ENCODE measurements around the gene SLC13A4. TPM values are rescaled to one million over a fixed set of nuclear protein-coding genes. Genes with fewer than 3 reads are reported as not detected.

Gene SLC13A4
- total and polyA plus RNA-seq, 8 donors: 0.08 TPM; not detected in 7

- intact Hi-C loops (cut with DNase I): no loop called here
- no peak overlapping the region for H3K4me3 ChIP-seq
- H3K9me3 ChIP-seq: peaks cover 0 to under 1% (median 0%) of the 10 kb centered on the region in 4 donors
- WGBS, 2 donors: 76 to 84% methylated on average over 8 of the region's 8 CpGs
- no peaks in the 10 kb centered on the region for H3K27me3 ChIP-seq
- H3K27ac ChIP-seq: peak overlapping the region in 1 of 4 donors; percentile 50
- no peak for TF ChIP-seq CTCF (IDR thresholded peaks at IDR 0.05)
- DNase-seq (no peak), FAIRE-seq (no peak), ATAC-seq (no peak)
- peaks cover 0 to 14% (median 0%) of the 10 kb centered on the region in 3 donors for H3K4me1 ChIP-seq
- no peaks in the 10 kb centered on the region for H3K36me3 ChIP-seq
Measured at GRCh38 chr7:135772639-135773222, 44.7 kb upstream of the SLC13A4 start.

DNA sequence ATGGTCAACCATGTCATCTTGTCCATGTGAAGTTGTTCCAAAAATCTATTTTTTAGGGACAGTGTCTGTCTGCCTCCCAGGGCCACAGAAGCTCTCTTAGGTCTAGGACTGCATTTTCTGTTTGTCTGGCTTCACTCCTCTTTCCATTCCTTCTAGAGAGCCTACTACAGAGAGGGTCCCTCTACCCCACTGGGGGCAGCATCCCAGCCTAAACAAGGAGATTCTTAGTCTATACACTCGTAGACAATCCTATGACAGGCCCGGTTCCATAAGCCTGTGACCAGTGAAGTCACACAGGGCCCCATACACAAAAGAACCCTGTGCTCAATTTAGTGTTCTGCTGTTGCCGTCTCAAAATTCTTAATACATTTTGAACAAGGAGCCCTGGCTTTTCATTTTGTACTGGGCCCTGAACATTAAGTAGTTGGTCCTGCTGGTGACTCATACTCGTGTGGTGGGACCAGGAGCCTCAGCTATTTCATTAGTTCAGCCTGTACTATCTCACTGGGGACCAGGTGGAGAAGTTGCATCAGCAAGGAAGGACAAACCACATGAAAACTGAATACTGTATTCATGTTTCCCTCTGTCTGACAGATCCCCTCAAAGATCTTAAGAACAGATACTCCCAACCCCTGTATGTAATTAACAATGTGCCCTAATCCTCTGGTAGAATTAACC is 44.1 kb upstream of the SLC13A4 start:
- H3K4me3 ChIP-seq: no peak overlapping the region
- 73 to 83% methylated on average over 4 of the region's 4 CpGs for WGBS, 2 donors
- H3K9me3 ChIP-seq: no peaks in the 10 kb centered on the region
- FAIRE-seq (no peak), ATAC-seq (no peak), DNase-seq (no peak)
- no peak overlapping the region for H3K27ac ChIP-seq
- H3K4me1 ChIP-seq: peaks cover 0 to 14% (median 0%) of the 10 kb centered on the region in 3 donors
- intact Hi-C loops (cut with DNase I): no loop called here
- H3K27me3 ChIP-seq: no peaks in the 10 kb centered on the region
- no peak for TF ChIP-seq CTCF (IDR thresholded peaks at IDR 0.05)
- H3K36me3 ChIP-seq: no peaks in the 10 kb centered on the region

DNA sequence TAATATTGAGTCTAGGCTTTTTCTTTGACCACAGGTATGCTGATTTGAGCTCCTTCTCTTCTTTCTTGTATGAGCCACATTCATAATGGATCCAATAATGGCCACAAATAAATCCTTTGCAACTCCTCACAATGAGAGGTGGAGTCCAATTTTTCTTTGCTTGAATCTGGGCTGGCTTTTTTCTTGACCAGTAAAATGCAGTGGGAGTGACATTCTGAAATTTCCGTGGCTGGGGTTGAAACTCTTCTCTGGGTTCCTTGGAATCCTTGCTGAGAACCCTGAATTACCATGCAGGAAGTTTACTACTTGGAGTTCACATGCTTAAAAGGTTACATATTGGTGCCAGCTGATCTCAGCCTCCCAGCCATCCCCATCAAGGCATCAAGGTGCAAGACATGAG is 43.1 kb upstream of the SLC13A4 start:
- WGBS, 2 donors: 79 to 83% methylated on average over 1 of the region's 1 CpG
- Histone ChIP-seq H3K4me1 (peaks cover 0 to 14% (median 0%) of the 10 kb centered on the region in 3 donors), H3K36me3 (no peaks in the 10 kb centered on the region), H3K27me3 (no peaks in the 10 kb centered on the region), H3K4me3 (no peak overlapping the region), H3K27ac (no peak overlapping the region), H3K9me3 (no peaks in the 10 kb centered on the region)
- TF ChIP-seq CTCF (IDR thresholded peaks at IDR 0.05): no peak
- no peak for FAIRE-seq
- ATAC-seq: no peak
- intact Hi-C loops (cut with DNase I): no loop called here
- no peak for DNase-seq

DNA sequence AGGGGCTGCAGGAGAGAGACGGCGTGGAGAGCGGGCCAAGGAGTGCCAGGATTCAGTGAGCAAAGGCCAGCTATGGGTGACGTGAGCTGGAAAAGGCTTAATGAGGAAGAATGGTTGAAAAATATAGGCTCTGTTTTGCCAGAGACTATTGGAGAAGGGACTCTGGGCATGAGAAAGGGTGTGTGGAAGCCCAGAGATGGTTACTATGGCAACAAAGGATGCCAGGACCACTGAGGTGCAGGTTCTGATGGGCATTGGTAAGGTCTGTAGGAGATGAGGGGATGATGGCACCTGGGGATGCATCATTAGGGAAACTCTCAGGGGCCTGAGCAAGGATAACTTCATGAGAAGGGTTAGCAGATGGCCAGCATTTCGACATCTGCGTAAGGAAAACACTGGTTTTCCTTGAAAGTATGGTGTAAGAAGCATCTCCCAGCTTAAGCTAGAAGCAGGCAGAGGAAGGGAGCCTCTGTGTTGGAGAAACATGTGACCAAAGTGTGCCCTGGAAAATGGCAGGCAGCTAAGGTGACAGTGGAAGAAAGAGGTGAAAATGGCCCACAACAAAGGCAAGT is 42.2 kb upstream of the SLC13A4 start:
- TF ChIP-seq CTCF (IDR thresholded peaks at IDR 0.05): no peak
- DNase-seq (no peak), ATAC-seq (no peak), FAIRE-seq (no peak)
- intact Hi-C loops (cut with DNase I): no loop called here
- no peaks in the 10 kb centered on the region for H3K36me3 ChIP-seq
- no peak overlapping the region for H3K4me3 ChIP-seq
- no peaks in the 10 kb centered on the region for H3K27me3 ChIP-seq
- WGBS, 2 donors: 88 to 90% methylated on average over 6 of the region's 6 CpGs
- H3K4me1 ChIP-seq: peaks cover 0 to 14% (median 0%) of the 10 kb centered on the region in 3 donors
- no peaks in the 10 kb centered on the region for H3K9me3 ChIP-seq
- no peak overlapping the region for H3K27ac ChIP-seq

All from pancreas (tissue), 10 donors.